GM04504 (cell line): ENCODE measurements around the gene KRT28.
A peak's percentile ranks its signal among the peaks of the same experiment; 100 is the strongest.
"Not testable (repeated sequence)": the region's sequence is repeated elsewhere in the genome, so short reads cannot be mapped to it uniquely, and the experiment has no call there.

Source experiments
- DNase-seq: peaks from one replicate; pipeline ENCODE4 v3.0.0-alpha.2; 2012; ENCODE audit warnings: low read depth

KRT28 gene

GRCh38 chr17:40818733-40819527 lies 19.2 kb upstream of the KRT28 start:
- peak; percentile 54 for DNase-seq

DNA sequence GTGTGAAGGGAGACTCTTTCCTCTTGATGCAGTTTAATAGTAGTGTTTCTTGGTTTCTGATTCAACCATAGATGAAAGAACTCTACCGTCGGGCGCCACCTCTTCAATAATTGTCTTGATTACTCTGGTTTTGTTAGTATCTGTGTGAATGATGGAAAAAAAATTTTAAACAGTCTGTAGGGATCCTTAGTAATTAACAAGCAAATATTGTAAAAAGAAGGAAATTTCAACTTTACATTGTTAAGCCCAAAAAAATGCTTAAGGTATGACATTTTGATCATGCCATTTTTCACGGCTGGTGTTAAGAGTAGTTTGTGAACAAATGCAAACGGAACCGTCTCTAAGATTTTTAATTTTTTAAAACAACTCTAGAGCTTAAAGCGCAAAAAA lies 18.6 kb upstream of the KRT28 start:
- no peak for DNase-seq

DNA sequence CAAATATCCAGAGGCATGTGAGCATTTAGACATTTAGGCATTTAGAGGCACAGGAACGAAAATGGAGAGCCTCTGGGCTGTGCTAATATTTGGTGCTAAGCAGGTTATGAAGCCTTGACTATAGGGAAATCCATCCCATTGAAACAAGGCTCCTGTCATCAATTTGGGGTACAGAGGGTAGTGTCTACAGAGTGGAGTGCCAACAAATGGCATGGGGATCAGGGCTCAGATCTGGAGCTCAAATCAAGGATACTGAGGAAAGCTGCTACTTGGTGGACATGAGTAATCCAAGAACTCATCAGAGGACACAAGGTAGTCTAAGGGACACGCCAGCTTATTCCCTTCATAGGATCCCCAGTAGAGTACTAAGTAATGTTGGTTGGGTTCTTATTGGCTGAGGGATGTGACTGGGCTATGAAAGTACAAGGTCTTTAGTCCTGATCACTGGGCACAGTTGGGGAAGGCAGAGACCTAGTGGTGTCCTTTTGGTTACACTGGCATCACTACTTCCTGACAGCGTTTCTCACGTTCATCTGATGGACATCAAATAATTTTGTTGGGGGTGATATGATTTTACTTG lies 17.4 kb upstream of the KRT28 start:
- DNase-seq = no peak

GRCh38 chr17:40816569-40816968 lies 16.8 kb upstream of the KRT28 start:
- no peak for DNase-seq

DNA sequence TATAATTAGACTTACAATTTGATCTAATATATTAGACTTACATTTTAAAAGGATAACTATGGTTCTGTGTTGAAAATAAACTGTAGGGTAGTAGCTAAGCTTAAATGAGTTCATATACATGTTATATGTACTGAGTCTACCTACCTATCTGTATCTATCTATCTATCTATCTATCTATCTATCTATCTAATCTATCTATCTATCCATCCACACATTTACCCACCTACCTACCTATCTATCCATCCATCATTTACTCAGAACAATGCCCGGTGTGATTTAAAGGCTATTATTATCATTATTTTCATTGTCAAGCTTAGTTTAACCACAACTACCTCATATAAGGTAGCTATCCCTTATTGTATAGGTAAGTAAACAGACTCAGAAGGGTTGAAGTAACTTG lies 15.6 kb upstream of the KRT28 start:
- no peak for DNase-seq

DNA sequence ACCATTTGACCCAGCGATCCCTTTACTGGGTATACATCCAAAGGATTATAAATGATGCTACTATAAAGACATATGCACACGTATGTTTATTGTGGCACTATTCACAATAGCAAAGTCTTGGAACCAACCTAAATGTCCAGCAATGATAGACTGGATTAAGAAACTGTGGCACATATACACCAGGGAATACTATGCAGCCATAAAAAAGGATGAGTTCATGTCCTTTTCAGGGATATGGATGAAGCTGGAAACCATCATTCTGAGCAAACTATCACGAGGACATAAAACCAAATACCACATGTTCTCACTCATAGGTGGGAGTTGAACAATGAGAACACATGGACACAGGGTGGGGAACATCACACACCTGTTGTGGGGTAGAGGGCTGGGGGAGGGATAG lies 14.9 kb upstream of the KRT28 start:
- not testable (repeated sequence) for DNase-seq

GRCh38 chr17:40813804-40814203 lies 14.0 kb upstream of the KRT28 start:
- no peak for DNase-seq

DNA sequence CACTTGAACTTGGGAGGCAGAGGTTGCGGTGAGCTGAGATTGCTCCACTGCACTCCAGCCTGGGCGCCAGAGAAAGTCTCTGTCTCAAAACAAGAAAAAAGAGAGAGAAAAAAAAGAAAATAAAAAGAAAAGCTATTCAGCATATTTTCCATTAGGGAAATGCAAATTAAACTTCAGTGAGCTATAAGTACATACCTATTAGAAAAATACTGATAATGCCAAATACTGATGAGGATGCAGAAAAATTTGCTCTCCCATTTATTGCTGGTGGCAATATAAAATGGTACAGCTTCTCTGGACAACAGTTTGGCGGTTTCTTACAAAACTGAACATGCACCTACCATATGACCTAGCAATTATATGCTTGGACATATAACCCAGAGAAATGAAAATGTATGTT lies 12.9 kb upstream of the KRT28 start:
- DNase-seq = no peak

GRCh38 chr17:40810494-40810893 lies 10.7 kb upstream of the KRT28 start:
- DNase-seq = no peak

GRCh38 chr17:40809721-40810421 lies 10.1 kb upstream of the KRT28 start:
- DNase-seq = no peak

- no peak for DNase-seq
Measured at GRCh38 chr17:40806131-40806530, 6.4 kb upstream of the KRT28 start.

- peak; percentile 35 for DNase-seq
Measured at GRCh38 chr17:40803617-40804082, 3.9 kb upstream of the KRT28 start.

- DNase-seq = no peak
Measured at GRCh38 chr17:40801157-40801556, 1.4 kb upstream of the KRT28 start.

- no peak for DNase-seq
Measured at GRCh38 chr17:40800381-40800780, 622 bp upstream of the KRT28 start.

DNA sequence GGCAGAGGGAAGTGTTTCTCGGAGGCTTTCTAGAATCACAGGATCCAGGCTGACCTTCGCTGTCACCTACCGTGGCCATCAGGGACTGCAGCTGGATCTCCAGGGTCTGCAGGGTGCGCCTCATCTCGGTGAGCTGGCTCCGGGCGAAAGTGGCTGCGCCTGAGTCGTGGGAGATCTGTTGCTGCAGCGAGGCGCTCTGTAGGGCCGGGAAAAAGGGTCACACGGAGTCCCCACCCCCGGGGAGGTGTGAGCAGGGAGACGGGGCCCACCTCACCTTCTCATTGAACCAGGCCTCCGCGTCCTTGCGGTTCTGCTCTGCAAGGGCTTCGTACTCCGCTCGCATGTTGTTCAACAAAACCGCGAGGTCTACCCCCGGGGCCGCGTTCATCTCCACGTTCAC lies 2.9 kb downstream of the KRT28 start:
- no peak for DNase-seq

DNA sequence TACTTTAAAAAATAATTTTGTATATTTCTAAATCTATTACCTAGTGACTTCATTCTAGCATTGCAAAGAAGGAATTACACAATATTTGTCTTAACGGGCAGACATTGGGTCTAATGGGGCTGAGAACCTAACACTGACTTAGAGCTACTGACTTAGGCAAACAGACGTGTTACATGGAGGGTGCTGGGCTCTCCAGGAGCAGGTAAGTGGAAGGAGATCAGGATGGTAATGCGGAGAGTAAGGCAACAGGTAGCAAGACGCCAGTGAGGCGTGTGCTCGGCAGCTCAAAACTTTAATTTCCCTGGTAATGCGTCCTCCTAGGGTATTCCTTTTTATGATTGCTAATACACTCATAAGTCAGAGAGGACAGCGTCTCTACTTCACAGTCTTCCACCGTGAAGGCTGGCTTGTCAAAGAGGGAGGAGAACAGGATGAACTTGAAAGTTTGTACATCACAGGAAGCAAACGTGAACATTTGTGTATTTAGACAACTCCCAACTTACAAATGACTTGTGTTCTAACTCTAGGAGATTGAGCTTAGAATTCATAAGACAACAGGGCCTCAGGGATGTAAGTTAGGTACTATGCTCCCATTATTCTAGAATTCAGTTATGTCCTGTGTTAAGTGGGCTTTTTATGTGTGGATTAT lies 4.6 kb downstream of the KRT28 start:
- no peak for DNase-seq

GRCh38 chr17:40794466-40794865 lies 5.3 kb downstream of the KRT28 start:
- DNase-seq = no peak

DNA sequence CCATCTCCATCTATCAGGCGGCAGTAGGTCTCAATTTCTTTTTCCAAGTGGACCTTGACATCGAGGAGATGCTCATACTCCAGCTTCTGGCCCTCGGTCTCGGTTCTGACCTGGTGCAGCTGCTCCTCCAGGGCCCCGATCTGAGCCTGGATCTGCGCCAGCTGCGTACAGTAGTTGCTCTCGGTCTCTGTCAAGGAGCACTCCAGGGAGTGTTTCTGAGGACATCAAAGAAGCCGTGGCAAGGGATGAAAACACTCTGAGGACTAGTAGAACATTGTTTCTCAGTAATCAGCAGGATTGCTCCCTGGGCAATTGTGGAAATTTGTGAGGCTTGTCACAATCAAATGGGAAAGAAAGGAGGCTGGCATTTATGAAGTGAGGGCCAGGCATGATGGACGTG lies 5.9 kb downstream of the KRT28 start:
- no peak for DNase-seq

DNA sequence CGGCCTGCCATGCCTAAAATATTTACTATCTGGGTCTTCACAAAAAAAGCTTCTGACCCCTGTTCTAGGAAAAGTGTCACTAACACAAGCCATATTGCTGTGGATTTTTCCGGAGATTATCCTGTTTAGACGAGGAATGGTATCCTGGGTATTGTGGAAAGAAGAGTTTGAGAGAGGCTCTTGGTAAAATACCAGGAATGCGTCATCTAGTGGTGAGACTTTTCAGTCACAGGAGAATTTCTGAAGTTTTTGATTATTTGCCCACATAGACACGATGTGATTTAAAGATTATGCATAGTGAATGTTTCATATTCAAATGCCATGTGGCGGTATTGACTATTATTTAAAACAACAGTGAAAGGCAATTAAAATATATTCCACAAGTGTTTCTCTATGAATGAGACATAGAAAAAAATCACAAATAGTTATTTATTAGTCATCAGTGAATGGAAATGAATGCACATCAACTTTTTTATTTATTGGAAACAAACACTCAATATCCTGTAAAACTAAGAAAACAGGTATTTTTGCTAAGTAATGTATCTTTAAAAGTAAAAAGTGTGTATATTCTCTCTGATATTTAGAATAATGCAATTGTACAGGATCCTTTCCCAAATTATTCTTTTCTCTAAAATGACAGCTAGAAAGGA lies 7.8 kb downstream of the KRT28 start:
- DNase-seq = peak; percentile 21

GRCh38 chr17:40791111-40791510 lies 8.6 kb downstream of the KRT28 start:
- DNase-seq = peak; percentile 24

- DNase-seq = no peak
Measured at GRCh38 chr17:40782450-40782849, 17.3 kb downstream of the KRT28 start, which contains the start of gene KRT27. Gene KRT27 (minus strand): TSS chr17:40782550. CDS start chr17:40782493, 57 bp downstream.
